K562 (cell line): ENCODE measurements around the gene RNU5D-1. TPM values are rescaled to one million over a fixed set of nuclear protein-coding genes. Genes with fewer than 3 reads are reported as not detected.

ENCODE experiments used
- ELF1 ChIP-seq: fragments of 200-800 bp; sonication (Bioruptor generic); IDR thresholded peaks from 2 replicates; pipeline ENCODE4 v1.6.1; 2016; ENCODE audit warnings: missing genetic modification characterization, missing compliant biosample characterization
- FOXA1 ChIP-seq: fragments of 450-650 bp; IDR thresholded peaks from 2 replicates; pipeline ENCODE4 v1.6.1; 2016; ENCODE audit warnings: mild to moderate bottlenecking, borderline replicate concordance
- KAT7 ChIP-seq: sonication (generic); formaldehyde crosslinking; IDR thresholded peaks from 2 replicates; pipeline ENCODE4 v1.8.0; 2022; ENCODE audit warnings: missing genetic modification reagents, mild to moderate bottlenecking, borderline replicate concordance
- polyA plus RNA-seq, 8 experiments: library from polyadenylated mRNA; depleted of rRNA in 4 of 8; stranded (reverse) in 5 of 8; unstranded in 3 of 8; fragments of >200 nt; fragmentation: Nextera tagmentation in 2 of 8; fragmentation: Illumina TruSeq in 1 of 8; extraction: Ambion mirVana in 2 of 8; extraction: Trizol in 1 of 8; gene quantifications; 2 replicates each; pipeline versions ENCODE4 v1.2.1 to v1.2.3, GENCODE V29; 2011 to 2014; ENCODE audit warnings: inconsistent platforms in 1 of 8, missing spikeins in 1 of 8
- total RNA-seq, 7 experiments: library from RNA; depleted of rRNA in 6 of 7; stranded (reverse); fragments of >200 nt in 6 of 7; fragmentation: Illumina TruSeq in 2 of 7; extraction: Trizol in 2 of 7; gene quantifications; 2 replicates each; pipeline versions ENCODE4 v1.2.1 to v1.2.3, GENCODE V29; 2011 to 2021; ENCODE audit warnings: low replicate concordance in 1 of 7
- TF ChIP-seq, protein P1 (sequence below): fragments of 450-650 bp; IDR thresholded peaks from 2 replicates; pipeline ENCODE4 v1.6.1; 2016; ENCODE audit warnings: antibody characterized with exemption
- TF ChIP-seq, protein P2 (sequence below): fragments of 450-650 bp; formaldehyde crosslinking; IDR thresholded peaks from 2 replicates; pipeline ENCODE4 v1.4.0; 2022; ENCODE audit warnings: missing genetic modification characterization
- TF ChIP-seq, protein P3 (sequence below): fragments of 250-450 bp; sonication (Bioruptor Pico); IDR thresholded peaks from 2 replicates; pipeline ENCODE4 v1.8.0; 2022; ENCODE audit warnings: moderate library complexity, mild to moderate bottlenecking, inconsistent platforms
- TF ChIP-seq, protein P4 (sequence below), 2 experiments: fragments of 450-650 bp in 1 of 2; IDR thresholded peaks; 2 replicates each; pipeline ENCODE4 v1.6.1; 2011 to 2017; ENCODE audit warnings: low read depth in 2 of 2, antibody characterized with exemption in 1 of 2, borderline replicate concordance in 1 of 2, low read length in 1 of 2, mild to moderate bottlenecking in 1 of 2, mixed read lengths in 1 of 2; ENCODE audit not compliant: control insufficient read depth in 1 of 2

Gene RNU5D-1
- total and polyA plus RNA-seq, 9 of the 15 experiments (the other 6 are each of a cell fraction or from before 2014, with no cell fraction given), result under 0.01 TPM; not detected in 8

DNA sequence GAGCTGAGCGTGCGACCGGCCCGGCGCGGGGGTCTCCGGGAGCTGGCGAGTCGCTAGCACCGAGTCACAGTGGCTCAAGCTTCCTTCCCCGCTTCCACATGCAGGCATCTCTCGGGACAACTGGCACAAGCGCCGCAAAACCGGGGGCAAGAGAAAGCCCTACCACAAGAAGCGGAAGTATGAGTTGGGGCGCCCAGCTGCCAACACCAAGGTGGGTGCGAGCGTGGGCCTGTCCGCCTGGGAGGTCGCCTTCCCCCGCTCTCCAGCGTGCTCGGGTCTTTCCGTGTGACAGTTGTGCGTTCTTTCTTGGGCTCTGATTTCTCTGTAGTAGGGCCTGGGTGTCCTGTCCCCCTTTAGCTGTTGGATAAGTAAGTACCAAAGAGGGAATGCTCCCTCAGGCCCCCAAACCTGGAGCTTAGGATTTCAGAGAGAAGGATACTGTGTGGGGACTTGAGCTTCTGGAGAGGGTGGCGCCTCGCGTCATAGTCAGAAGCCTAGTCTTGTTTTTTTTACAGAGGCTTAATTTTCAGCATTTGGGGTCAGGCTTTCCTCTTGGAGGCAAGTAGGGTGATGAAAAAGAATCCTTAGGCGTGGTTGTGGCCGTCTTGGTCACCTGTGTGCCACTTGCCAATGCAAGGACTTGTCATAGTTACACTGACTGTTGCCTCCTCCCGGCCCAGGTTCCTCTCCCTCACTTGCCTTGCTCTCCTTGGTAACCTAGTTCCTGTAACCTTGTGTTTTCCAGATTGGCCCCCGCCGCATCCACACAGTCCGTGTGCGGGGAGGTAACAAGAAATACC lies 45.2 kb upstream of the RNU5D-1 start (continued):
- TF ChIP-seq, protein P1, sequence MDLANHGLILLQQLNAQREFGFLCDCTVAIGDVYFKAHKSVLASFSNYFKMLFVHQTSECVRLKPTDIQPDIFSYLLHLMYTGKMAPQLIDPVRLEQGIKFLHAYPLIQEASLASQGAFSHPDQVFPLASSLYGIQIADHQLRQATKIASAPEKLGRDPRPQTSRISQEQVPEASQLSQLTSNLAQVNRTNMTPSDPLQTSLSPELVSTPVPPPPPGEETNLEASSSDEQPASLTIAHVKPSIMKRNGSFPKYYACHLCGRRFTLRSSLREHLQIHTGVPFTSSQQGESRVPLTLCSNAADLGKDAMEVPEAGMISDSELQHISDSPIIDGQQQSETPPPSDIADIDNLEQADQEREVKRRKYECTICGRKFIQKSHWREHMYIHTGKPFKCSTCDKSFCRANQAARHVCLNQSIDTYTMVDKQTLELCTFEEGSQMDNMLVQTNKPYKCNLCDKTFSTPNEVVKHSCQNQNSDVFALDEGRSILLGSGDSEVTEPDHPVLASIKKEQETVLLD, result no peak
- TF ChIP-seq KAT7 (CRISPR knock-in tag) (0 out of 2 replicates have a peak, but pooled peaks have one; percentile 22), ELF1 (tag) (no peak; the same call in 1 of the 2 replicates), FOXA1 (no peak)
- TF ChIP-seq, protein P2, sequence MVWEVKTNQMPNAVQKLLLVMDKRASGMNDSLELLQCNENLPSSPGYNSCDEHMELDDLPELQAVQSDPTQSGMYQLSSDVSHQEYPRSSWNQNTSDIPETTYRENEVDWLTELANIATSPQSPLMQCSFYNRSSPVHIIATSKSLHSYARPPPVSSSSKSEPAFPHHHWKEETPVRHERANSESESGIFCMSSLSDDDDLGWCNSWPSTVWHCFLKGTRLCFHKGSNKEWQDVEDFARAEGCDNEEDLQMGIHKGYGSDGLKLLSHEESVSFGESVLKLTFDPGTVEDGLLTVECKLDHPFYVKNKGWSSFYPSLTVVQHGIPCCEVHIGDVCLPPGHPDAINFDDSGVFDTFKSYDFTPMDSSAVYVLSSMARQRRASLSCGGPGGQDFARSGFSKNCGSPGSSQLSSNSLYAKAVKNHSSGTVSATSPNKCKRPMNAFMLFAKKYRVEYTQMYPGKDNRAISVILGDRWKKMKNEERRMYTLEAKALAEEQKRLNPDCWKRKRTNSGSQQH (CRISPR knock-in tag), result no peak
- TF ChIP-seq, protein P3, sequence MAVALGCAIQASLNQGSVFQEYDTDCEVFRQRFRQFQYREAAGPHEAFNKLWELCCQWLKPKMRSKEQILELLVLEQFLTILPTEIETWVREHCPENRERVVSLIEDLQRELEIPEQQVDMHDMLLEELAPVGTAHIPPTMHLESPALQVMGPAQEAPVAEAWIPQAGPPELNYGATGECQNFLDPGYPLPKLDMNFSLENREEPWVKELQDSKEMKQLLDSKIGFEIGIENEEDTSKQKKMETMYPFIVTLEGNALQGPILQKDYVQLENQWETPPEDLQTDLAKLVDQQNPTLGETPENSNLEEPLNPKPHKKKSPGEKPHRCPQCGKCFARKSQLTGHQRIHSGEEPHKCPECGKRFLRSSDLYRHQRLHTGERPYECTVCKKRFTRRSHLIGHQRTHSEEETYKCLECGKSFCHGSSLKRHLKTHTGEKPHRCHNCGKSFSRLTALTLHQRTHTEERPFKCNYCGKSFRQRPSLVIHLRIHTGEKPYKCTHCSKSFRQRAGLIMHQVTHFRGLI (CRISPR knock-in tag), result no peak; the same call in 1 of the 2 replicates
- TF ChIP-seq, protein P4, sequence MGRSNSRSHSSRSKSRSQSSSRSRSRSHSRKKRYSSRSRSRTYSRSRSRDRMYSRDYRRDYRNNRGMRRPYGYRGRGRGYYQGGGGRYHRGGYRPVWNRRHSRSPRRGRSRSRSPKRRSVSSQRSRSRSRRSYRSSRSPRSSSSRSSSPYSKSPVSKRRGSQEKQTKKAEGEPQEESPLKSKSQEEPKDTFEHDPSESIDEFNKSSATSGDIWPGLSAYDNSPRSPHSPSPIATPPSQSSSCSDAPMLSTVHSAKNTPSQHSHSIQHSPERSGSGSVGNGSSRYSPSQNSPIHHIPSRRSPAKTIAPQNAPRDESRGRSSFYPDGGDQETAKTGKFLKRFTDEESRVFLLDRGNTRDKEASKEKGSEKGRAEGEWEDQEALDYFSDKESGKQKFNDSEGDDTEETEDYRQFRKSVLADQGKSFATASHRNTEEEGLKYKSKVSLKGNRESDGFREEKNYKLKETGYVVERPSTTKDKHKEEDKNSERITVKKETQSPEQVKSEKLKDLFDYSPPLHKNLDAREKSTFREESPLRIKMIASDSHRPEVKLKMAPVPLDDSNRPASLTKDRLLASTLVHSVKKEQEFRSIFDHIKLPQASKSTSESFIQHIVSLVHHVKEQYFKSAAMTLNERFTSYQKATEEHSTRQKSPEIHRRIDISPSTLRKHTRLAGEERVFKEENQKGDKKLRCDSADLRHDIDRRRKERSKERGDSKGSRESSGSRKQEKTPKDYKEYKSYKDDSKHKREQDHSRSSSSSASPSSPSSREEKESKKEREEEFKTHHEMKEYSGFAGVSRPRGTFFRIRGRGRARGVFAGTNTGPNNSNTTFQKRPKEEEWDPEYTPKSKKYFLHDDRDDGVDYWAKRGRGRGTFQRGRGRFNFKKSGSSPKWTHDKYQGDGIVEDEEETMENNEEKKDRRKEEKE (IDR thresholded peaks at IDR 0.05; ENCODE audit: borderline replicate concordance in 1 of 2, control insufficient read depth in 1 of 2, low read depth in 2 of 2, low read length in 1 of 2), result no peak
